ENCODE measurements around the gene LCMT1.

Gene LCMT1

GRCh38 chr16:25143928-25144327 lies 32.4 kb downstream of the LCMT1 start:
- TF ChIP-seq CTCF (IDR thresholded peaks at IDR 0.05; ENCODE audit: low read depth, low read length) (no peak), EZH2phosphoT487 (IDR thresholded peaks at IDR 0.05; ENCODE audit: low read depth) (no peak)
- H3K27ac ChIP-seq (ENCODE audit: low read length): no peak overlapping the region

GRCh38 chr16:25148568-25149215 lies 37.1 kb downstream of the LCMT1 start:
- Histone ChIP-seq H3K9ac (ENCODE audit: low read length) (no peak overlapping the region), H3K27me3 (ENCODE audit: low read depth, low read length) (no peaks in the 10 kb centered on the region), H3K4me3 (ENCODE audit: low read length) (no peak overlapping the region), H3K36me3 (replicated peaks; ENCODE audit: low read depth, low read length) (no peaks in the 10 kb centered on the region), H3K9me3 (ENCODE audit: insufficient read depth, low read length) (no peaks in the 10 kb centered on the region), H3K79me2 (ENCODE audit: low read length) (no peaks in the 10 kb centered on the region), H3K27ac (ENCODE audit: low read length) (no peak overlapping the region), H2AFZ (ENCODE audit: low read depth, low read length) (no peak overlapping the region), H4K20me1 (ENCODE audit: insufficient read depth, low read length) (no peaks in the 10 kb centered on the region), H3K4me1 (ENCODE audit: low read length) (no peaks in the 10 kb centered on the region), H3K4me2 (ENCODE audit: low read length) (no peak overlapping the region)
- no peak for TF ChIP-seq CTCF (IDR thresholded peaks at IDR 0.05; ENCODE audit: low read depth, low read length)
- no peak for TF ChIP-seq EZH2phosphoT487 (IDR thresholded peaks at IDR 0.05; ENCODE audit: low read depth)

More at GRCh38 chr16:25143928-25144327, 32.4 kb downstream of the LCMT1 start:
- Histone ChIP-seq H3K9me3 (ENCODE audit: insufficient read depth, low read length) (no peaks in the 10 kb centered on the region), H3K4me3 (ENCODE audit: low read length) (no peak overlapping the region), H3K36me3 (replicated peaks; ENCODE audit: low read depth, low read length) (peaks cover 2% of the 10 kb centered on the region), H3K79me2 (ENCODE audit: low read length) (no peaks in the 10 kb centered on the region), H4K20me1 (ENCODE audit: insufficient read depth, low read length) (no peaks in the 10 kb centered on the region), H3K27me3 (ENCODE audit: low read depth, low read length) (no peaks in the 10 kb centered on the region), H2AFZ (ENCODE audit: low read depth, low read length) (no peak overlapping the region), H3K9ac (ENCODE audit: low read length) (no peak overlapping the region), H3K4me1 (ENCODE audit: low read length) (no peaks in the 10 kb centered on the region), H3K4me2 (ENCODE audit: low read length) (no peak overlapping the region)

- no peak overlapping the region for H2AFZ ChIP-seq (ENCODE audit: low read depth, low read length)
- TF ChIP-seq CTCF (IDR thresholded peaks at IDR 0.05; ENCODE audit: low read depth, low read length): no peak
- no peak for TF ChIP-seq EZH2phosphoT487 (IDR thresholded peaks at IDR 0.05; ENCODE audit: low read depth)
- no peak overlapping the region for H3K4me2 ChIP-seq (ENCODE audit: low read length)
- H4K20me1 ChIP-seq (ENCODE audit: insufficient read depth, low read length): no peaks in the 10 kb centered on the region
- H3K4me1 ChIP-seq (ENCODE audit: low read length): peaks cover 24% of the 10 kb centered on the region
- no peaks in the 10 kb centered on the region for H3K27me3 ChIP-seq (ENCODE audit: low read depth, low read length)
- peaks cover 5% of the 10 kb centered on the region for H3K36me3 ChIP-seq (replicated peaks; ENCODE audit: low read depth, low read length)
- no peak overlapping the region for H3K9ac ChIP-seq (ENCODE audit: low read length)
- H3K4me3 ChIP-seq (ENCODE audit: low read length): no peak overlapping the region
- H3K27ac ChIP-seq (ENCODE audit: low read length): no peak overlapping the region
- no peaks in the 10 kb centered on the region for H3K9me3 ChIP-seq (ENCODE audit: insufficient read depth, low read length)
- H3K79me2 ChIP-seq (ENCODE audit: low read length): no peaks in the 10 kb centered on the region
Measured at GRCh38 chr16:25151996-25152395, 40.5 kb downstream of the LCMT1 start.

GRCh38 chr16:25155553-25156460 lies 44.3 kb downstream of the LCMT1 start:
- Histone ChIP-seq H3K36me3 (replicated peaks; ENCODE audit: low read depth, low read length) (peaks cover 9% of the 10 kb centered on the region), H3K9ac (ENCODE audit: low read length) (peak overlapping the region; percentile 48; the same call in 1 of the 2 replicates), H3K79me2 (ENCODE audit: low read length) (no peaks in the 10 kb centered on the region), H3K4me1 (ENCODE audit: low read length) (peaks cover 25% of the 10 kb centered on the region), H2AFZ (ENCODE audit: low read depth, low read length) (no peak overlapping the region), H3K27me3 (ENCODE audit: low read depth, low read length) (no peaks in the 10 kb centered on the region), H3K4me2 (ENCODE audit: low read length) (peak overlapping the region; percentile 69), H4K20me1 (ENCODE audit: insufficient read depth, low read length) (no peaks in the 10 kb centered on the region), H3K4me3 (ENCODE audit: low read length) (peak overlapping the region; percentile 41), H3K27ac (ENCODE audit: low read length) (peak overlapping the region; percentile 89), H3K9me3 (ENCODE audit: insufficient read depth, low read length) (no peaks in the 10 kb centered on the region)
- no peak for TF ChIP-seq CTCF (IDR thresholded peaks at IDR 0.05; ENCODE audit: low read depth, low read length)
- TF ChIP-seq EZH2phosphoT487 (IDR thresholded peaks at IDR 0.05; ENCODE audit: low read depth): no peak

Data from OCI-LY3 (cell line).